Muscle layer of duodenum (tissue), 2 donors: ENCODE data around the gene NAP1L3.

Experiments
- H3K27ac ChIP-seq: one replicate; pipeline ENCODE4 v1.7.0; 2013; ENCODE audit warnings: mild to moderate bottlenecking, low read length
- H3K27me3 ChIP-seq: one replicate; pipeline ENCODE4 v1.7.0; 2013; ENCODE audit warnings: low read depth, mild to moderate bottlenecking, control low read depth, low read length
- H3K36me3 ChIP-seq, 2 donors: one replicate each; pipeline ENCODE4 v1.7.0; 2013; ENCODE audit warnings: low read length in 2 of 2, control low read depth in 1 of 2, mild to moderate bottlenecking in 1 of 2; ENCODE audit not compliant: insufficient read depth in 2 of 2, control insufficient read depth in 1 of 2
- H3K4me1 ChIP-seq, 2 donors: one replicate each; pipeline ENCODE4 v1.7.0; 2013; ENCODE audit warnings: low read length in 2 of 2, mild to moderate bottlenecking in 2 of 2, control low read depth in 1 of 2, moderate library complexity in 1 of 2; ENCODE audit not compliant: insufficient read depth in 2 of 2, control insufficient read depth in 1 of 2
- H3K4me3 ChIP-seq, 2 donors: one replicate each; pipeline ENCODE4 v1.7.0; 2013; ENCODE audit warnings: low read length in 2 of 2, low read depth in 1 of 2, mild to moderate bottlenecking in 1 of 2
- H3K9me3 ChIP-seq, 2 donors: one replicate each; pipeline ENCODE4 v1.7.0; 2013; ENCODE audit warnings: low read length in 2 of 2, control low read depth in 1 of 2, mild to moderate bottlenecking in 1 of 2; ENCODE audit not compliant: control insufficient read depth in 1 of 2
- donor health status: healthy.

Gene NAP1L3, protein sequence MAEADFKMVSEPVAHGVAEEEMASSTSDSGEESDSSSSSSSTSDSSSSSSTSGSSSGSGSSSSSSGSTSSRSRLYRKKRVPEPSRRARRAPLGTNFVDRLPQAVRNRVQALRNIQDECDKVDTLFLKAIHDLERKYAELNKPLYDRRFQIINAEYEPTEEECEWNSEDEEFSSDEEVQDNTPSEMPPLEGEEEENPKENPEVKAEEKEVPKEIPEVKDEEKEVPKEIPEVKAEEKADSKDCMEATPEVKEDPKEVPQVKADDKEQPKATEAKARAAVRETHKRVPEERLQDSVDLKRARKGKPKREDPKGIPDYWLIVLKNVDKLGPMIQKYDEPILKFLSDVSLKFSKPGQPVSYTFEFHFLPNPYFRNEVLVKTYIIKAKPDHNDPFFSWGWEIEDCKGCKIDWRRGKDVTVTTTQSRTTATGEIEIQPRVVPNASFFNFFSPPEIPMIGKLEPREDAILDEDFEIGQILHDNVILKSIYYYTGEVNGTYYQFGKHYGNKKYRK

DNA sequence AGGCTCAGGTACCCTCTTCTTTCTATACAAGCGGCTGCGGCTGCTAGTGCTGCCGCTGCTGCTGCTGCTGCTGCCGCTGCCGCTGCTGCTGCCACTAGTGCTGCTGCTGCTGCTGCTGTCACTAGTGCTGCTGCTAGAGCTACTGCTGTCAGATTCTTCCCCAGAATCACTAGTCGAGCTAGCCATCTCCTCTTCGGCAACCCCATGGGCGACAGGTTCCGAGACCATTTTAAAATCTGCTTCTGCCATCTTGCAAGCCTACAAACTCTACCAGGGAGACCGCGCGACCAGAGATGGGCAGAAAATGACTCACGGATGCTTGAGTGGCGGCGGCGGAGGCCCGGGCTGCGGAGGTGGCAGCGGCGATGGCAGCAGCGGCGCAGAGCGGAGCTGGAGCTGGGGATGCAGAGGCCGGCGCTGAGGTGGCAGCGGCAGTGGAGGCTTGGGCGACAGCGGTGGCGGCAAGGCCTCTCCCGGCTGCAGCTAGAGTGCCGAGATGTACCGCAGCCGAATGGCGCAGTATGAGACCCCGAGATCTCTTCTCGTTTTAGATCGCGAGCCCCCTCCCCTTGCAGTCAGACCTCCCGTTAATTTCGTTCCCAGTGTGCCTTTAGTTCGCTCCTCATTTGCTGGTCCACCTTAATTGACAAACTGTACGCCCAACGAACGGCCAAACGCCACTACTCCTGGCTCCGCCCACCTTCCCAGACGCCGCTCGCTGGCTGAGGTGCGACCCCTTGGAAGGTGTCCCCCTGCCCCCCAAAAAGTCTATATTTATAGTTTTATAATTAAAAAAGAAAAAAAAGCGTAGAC lies at the start of gene NAP1L3:
Gene NAP1L3 (minus strand): TSS at position 523 of the 813 bp plus-strand sequence. CDS start 274 bp downstream, at position 249.
- Histone ChIP-seq H3K36me3 (no peaks in the 10 kb centered on the region), H3K27me3 (no peaks in the 10 kb centered on the region), H3K27ac (no peak within 1 kb of the TSS), H3K4me3 (peak within 1 kb of the TSS; percentile 47 to 72), H3K4me1 (peaks cover 0 to 9% of the 10 kb centered on the region in 2 donors), H3K9me3 (no peaks in the 10 kb centered on the region)

DNA sequence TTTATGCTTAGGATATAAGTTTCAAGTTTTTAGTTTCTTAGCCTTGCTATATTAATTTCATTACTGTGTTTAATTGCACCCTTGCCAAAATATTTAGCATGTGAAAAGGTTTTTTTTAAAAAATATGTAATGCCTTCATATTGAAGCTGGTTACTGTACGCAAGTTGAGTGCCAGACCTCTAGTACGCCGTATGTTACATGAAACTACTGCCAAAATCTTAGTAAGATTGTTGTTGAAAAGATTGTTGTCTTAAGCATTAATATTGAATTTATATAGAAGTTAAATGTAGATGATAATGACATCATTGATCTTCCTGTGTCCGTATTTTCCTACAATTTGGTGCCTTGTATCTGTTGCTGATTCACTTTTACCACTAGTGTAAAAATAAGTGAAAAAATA lies 37.7 kb upstream of the NAP1L3 start:
- Histone ChIP-seq H3K4me3 (no peak overlapping the region), H3K36me3 (no peaks in the 10 kb centered on the region), H3K27ac (no peak overlapping the region), H3K9me3 (no peaks in the 10 kb centered on the region), H3K27me3 (no peaks in the 10 kb centered on the region), H3K4me1 (no peaks in the 10 kb centered on the region)

DNA sequence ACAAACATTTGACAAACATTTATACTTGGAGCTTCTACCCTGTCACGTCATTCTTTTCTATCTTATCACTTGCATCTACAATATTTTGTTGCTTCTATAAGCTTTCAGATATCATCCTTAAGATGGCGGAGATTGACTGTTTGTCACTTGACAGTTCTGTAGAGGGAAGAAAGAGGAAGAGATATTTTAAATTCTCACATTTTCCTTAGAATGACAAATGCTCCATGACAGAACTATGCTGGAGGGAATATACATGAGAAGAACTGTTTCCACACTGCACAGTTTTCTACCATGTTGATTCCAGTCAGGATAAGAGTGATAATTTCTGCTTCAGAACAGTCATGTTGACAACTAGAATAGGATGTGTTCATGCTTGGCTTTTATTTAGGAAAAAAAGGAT lies 30.3 kb upstream of the NAP1L3 start:
- H3K4me1 ChIP-seq: no peaks in the 10 kb centered on the region
- no peaks in the 10 kb centered on the region for H3K9me3 ChIP-seq
- no peaks in the 10 kb centered on the region for H3K36me3 ChIP-seq
- no peaks in the 10 kb centered on the region for H3K27me3 ChIP-seq
- no peak overlapping the region for H3K27ac ChIP-seq
- H3K4me3 ChIP-seq: no peak overlapping the region

DNA sequence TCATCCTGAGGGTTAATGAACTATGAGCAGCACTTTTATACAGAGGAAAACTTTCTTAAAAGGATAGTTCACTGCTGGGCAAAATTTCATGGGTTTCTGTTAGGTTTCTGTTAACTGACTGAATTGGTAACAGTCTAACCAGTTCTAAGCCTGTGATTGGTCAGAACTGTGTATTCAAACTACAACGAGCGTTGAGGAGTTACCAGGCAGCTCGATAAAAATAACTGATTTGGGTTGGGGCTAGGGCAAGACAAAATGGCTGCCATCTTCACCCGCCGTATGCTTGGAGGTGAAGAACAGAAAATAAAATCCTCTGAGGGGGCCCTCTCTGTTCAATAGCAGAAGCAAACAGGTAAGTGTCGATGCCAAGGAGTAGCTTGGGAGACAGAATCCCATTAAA lies 22.6 kb upstream of the NAP1L3 start:
- no peaks in the 10 kb centered on the region for H3K36me3 ChIP-seq
- H3K4me3 ChIP-seq: no peak overlapping the region
- no peaks in the 10 kb centered on the region for H3K27me3 ChIP-seq
- no peaks in the 10 kb centered on the region for H3K9me3 ChIP-seq
- no peaks in the 10 kb centered on the region for H3K4me1 ChIP-seq
- H3K27ac ChIP-seq: no peak overlapping the region

DNA sequence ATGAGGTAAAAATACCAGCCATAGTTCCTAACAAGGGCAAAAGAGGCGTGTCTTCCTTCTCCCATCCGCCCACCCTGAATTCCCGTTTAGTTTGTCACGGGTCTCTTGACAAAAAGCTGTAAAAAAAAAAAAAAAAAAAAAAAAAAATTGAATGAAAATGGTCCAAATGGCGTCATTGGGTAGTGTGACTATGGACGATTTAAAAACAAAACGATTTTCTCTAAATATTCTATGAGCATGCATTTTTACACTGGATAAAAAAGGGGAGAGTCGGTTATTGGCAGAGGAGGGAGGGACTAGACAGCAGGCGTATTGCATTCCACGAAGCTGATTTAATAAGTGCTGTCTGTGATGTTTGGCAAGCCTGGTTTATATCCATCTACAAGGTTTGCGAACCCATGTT lies 492 bp upstream of the NAP1L3 start, which contains the start of gene FAM133A:
Gene FAM133A (plus strand): TSS at position 338 of the 403 bp plus-strand sequence. CDS start 35,214 bp downstream, outside the sequence.
- Histone ChIP-seq H3K4me3 (peak within 1 kb of the TSS; percentile 47 to 72), H3K36me3 (no peaks in the 10 kb centered on the region), H3K27ac (no peak within 1 kb of the TSS), H3K4me1 (peaks cover 0 to 9% of the 10 kb centered on the region in 2 donors), H3K9me3 (no peaks in the 10 kb centered on the region), H3K27me3 (no peaks in the 10 kb centered on the region)

DNA sequence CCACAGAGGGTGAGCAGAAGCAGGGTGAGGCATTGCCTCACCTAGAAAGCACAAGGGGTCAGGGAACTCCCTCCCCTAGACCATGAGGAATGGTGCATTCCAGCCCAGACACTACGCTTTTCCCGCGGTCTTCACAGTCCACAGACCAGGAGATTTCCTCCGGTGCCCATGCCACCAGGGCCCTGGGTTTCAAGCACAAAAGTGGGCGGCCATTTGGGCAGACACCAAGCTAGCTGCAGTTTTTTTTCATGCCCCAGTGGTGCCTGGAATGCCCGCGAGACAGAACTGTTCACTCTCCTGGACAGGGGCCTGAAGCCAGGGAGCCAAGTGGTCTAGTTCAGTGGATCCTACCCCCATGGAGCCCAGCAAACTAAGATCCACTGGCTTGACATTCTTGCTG lies 12.8 kb downstream of the NAP1L3 start:
- Histone ChIP-seq H3K36me3 (no peaks in the 10 kb centered on the region), H3K4me1 (no peaks in the 10 kb centered on the region), H3K27ac (no peak overlapping the region), H3K9me3 (no peaks in the 10 kb centered on the region), H3K27me3 (no peaks in the 10 kb centered on the region), H3K4me3 (no peak overlapping the region)

DNA sequence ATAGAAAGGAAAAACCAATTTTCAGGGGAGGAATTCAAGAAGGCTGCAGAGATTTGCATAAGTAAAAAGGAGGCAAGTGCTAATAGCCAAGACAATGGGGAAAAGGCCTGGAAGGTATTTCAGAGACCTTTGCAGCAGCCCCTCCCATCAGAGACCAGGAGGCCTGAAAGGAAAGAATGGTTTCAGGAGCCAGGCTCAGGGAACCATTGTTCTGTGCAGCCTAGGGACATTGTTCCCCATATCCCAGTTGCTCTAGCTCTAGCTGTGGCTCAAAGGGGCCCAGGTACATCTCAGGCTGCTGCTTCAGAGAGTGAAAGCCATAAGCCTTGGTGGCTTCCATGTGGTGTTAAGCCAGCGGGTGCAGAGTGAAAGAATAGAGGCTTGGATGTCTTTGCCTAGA lies 24.0 kb downstream of the NAP1L3 start:
- Histone ChIP-seq H3K4me3 (no peak overlapping the region), H3K27ac (no peak overlapping the region), H3K9me3 (no peaks in the 10 kb centered on the region), H3K36me3 (no peaks in the 10 kb centered on the region), H3K4me1 (no peaks in the 10 kb centered on the region), H3K27me3 (no peaks in the 10 kb centered on the region)

DNA sequence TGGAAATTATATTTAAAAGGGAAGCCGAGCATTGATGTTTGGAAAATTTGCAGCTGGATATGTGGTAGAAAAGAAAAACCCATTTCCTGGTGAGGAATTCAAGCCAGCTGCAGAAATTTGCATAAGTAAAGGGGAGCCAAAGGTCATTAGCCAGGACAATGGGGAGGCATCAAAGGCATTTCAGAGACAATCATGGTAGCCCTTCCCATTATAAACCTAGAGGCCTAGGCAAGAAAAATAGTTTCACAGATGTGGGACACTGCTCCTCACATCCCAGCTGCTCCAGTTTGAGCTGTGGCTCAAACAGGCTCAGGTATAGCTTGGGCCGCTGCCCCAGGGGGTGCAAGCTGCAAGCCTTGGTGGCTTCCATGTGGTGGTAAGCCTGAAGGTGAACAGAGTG lies 35.8 kb downstream of the NAP1L3 start:
- peaks cover 0 to 2% of the 10 kb centered on the region in 2 donors for H3K9me3 ChIP-seq
- H3K4me1 ChIP-seq: no peaks in the 10 kb centered on the region
- H3K27me3 ChIP-seq: no peaks in the 10 kb centered on the region
- H3K36me3 ChIP-seq: no peaks in the 10 kb centered on the region
- H3K4me3 ChIP-seq: no peak overlapping the region
- no peak overlapping the region for H3K27ac ChIP-seq
